Muscle of leg (tissue), 11 donors: Measurements from ENCODE around the gene JMY. TPM values are rescaled to one million over a fixed set of nuclear protein-coding genes. Genes with fewer than 3 reads are reported as not detected.

Experiments
- DNase-seq: peaks from one replicate; pipeline ENCODE4 v3.0.0; 2013
- H3K27ac ChIP-seq: one replicate; pipeline ENCODE4 v1.5.1; 2013; ENCODE audit warnings: mild to moderate bottlenecking, low read length, control low read depth
- H3K27me3 ChIP-seq: one replicate; pipeline ENCODE4 v1.6.1; 2013; ENCODE audit warnings: low read length; ENCODE audit not compliant: control insufficient read depth, insufficient read depth
- H3K36me3 ChIP-seq: one replicate; pipeline ENCODE4 v1.6.1; 2013; ENCODE audit warnings: low read length; ENCODE audit not compliant: control insufficient read depth, insufficient read depth
- H3K4me1 ChIP-seq: one replicate; pipeline ENCODE4 v1.6.1; 2013; ENCODE audit warnings: low read length; ENCODE audit not compliant: control insufficient read depth, insufficient read depth
- H3K4me3 ChIP-seq: one replicate; pipeline ENCODE4 v1.5.1; 2013; ENCODE audit warnings: low read length, control low read depth
- H3K9me3 ChIP-seq: replicated peaks from 2 replicates; pipeline ENCODE4 v1.6.1; 2013; ENCODE audit warnings: low read depth, low read length; ENCODE audit not compliant: control insufficient read depth
- WGBS: methylation state at CpG from one replicate; pipeline ENCODE4 v1.1.5; 2013; ENCODE audit warnings: missing lambda C conversion rate; ENCODE audit not compliant: insufficient coverage; 5-methylcytosine and 5-hydroxymethylcytosine counted together
- polyA plus RNA-seq, 8 donors: library from polyadenylated mRNA; unstranded; fragments of 120-200 nt; gene quantifications; one replicate each; pipeline versions ENCODE4 v1.2.1 to v1.2.3, GENCODE V29; 2013; ENCODE audit warnings: inconsistent platforms in 1 of 8, low replicate concordance in 1 of 8; ENCODE audit not compliant: insufficient read length in 8 of 8, insufficient read depth in 1 of 8
- total RNA-seq: library from RNA; stranded (reverse); fragments of 120-200 nt; gene quantifications from one replicate; pipeline ENCODE4 v1.2.4, GENCODE V29; 2013

The JMY gene
- total and polyA plus RNA-seq, 9 donors, result 8.0 to 14.5 (median 9.1) TPM

- no peak overlapping the region for H3K27ac ChIP-seq
- no peak overlapping the region for H3K4me3 ChIP-seq
- no peaks in the 10 kb centered on the region for H3K36me3 ChIP-seq
- 97% methylated on average over 3 of the region's 4 CpGs for WGBS
- DNase-seq, result no peak
- no peaks in the 10 kb centered on the region for H3K9me3 ChIP-seq
- peaks cover 3% of the 10 kb centered on the region for H3K4me1 ChIP-seq
- no peaks in the 10 kb centered on the region for H3K27me3 ChIP-seq
Observed at GRCh38 chr5:79256563-79256962, 20.6 kb downstream of the JMY start.

GRCh38 chr5:79257314-79257713 lies 21.4 kb downstream of the JMY start:
- H3K27me3 ChIP-seq, result no peaks in the 10 kb centered on the region
- no peak for DNase-seq
- 96% methylated on average over 4 of the region's 6 CpGs for WGBS
- H3K4me1 ChIP-seq, result peaks cover 3% of the 10 kb centered on the region
- no peaks in the 10 kb centered on the region for H3K9me3 ChIP-seq
- no peaks in the 10 kb centered on the region for H3K36me3 ChIP-seq
- no peak overlapping the region for H3K4me3 ChIP-seq
- H3K27ac ChIP-seq, result no peak overlapping the region

- Histone ChIP-seq H3K27ac (no peak overlapping the region), H3K9me3 (no peaks in the 10 kb centered on the region), H3K36me3 (no peaks in the 10 kb centered on the region), H3K27me3 (no peaks in the 10 kb centered on the region), H3K4me1 (peaks cover 3% of the 10 kb centered on the region), H3K4me3 (no peak overlapping the region)
- DNase-seq, result no peak
- no CpG with 5 or more reads among the region's 4 CpGs for WGBS
Observed at GRCh38 chr5:79258801-79259200, 22.9 kb downstream of the JMY start.

GRCh38 chr5:79259383-79259782 lies 23.5 kb downstream of the JMY start:
- peaks cover 3% of the 10 kb centered on the region for H3K4me1 ChIP-seq
- no peak overlapping the region for H3K27ac ChIP-seq
- H3K36me3 ChIP-seq, result no peaks in the 10 kb centered on the region
- no peak for DNase-seq
- H3K9me3 ChIP-seq, result no peaks in the 10 kb centered on the region
- no peak overlapping the region for H3K4me3 ChIP-seq
- no peaks in the 10 kb centered on the region for H3K27me3 ChIP-seq
- WGBS, result 96% methylated on average over 5 of the region's 6 CpGs

- H3K36me3 ChIP-seq, result no peaks in the 10 kb centered on the region
- no peaks in the 10 kb centered on the region for H3K9me3 ChIP-seq
- H3K4me1 ChIP-seq, result peaks cover 3% of the 10 kb centered on the region
- H3K4me3 ChIP-seq, result no peak overlapping the region
- H3K27me3 ChIP-seq, result no peaks in the 10 kb centered on the region
- WGBS, result 94% methylated on average over 5 of the region's 6 CpGs
- no peak for DNase-seq
- H3K27ac ChIP-seq, result no peak overlapping the region
Observed at GRCh38 chr5:79259810-79260209, 23.9 kb downstream of the JMY start.

- no CpG with 5 or more reads among the region's 4 CpGs for WGBS
Observed at GRCh38 chr5:79261897-79262296, 26.0 kb downstream of the JMY start.

GRCh38 chr5:79263290-79263689 lies 27.4 kb downstream of the JMY start:
- no peaks in the 10 kb centered on the region for H3K4me1 ChIP-seq
- no peak for DNase-seq
- H3K9me3 ChIP-seq, result no peaks in the 10 kb centered on the region
- no peak overlapping the region for H3K4me3 ChIP-seq
- H3K27ac ChIP-seq, result no peak overlapping the region
- H3K27me3 ChIP-seq, result no peaks in the 10 kb centered on the region
- H3K36me3 ChIP-seq, result no peaks in the 10 kb centered on the region
- 78% methylated on average over 7 of the region's 7 CpGs for WGBS

More at GRCh38 chr5:79261897-79262296, 26.0 kb downstream of the JMY start:
- Histone ChIP-seq H3K27ac (no peak overlapping the region), H3K4me3 (no peak overlapping the region), H3K36me3 (no peaks in the 10 kb centered on the region), H3K27me3 (no peaks in the 10 kb centered on the region), H3K9me3 (no peaks in the 10 kb centered on the region), H3K4me1 (no peaks in the 10 kb centered on the region)
- DNase-seq, result no peak

GRCh38 chr5:79267180-79267579 lies 31.2 kb downstream of the JMY start:
- Histone ChIP-seq H3K36me3 (no peaks in the 10 kb centered on the region), H3K27me3 (no peaks in the 10 kb centered on the region), H3K4me1 (no peaks in the 10 kb centered on the region), H3K27ac (no peak overlapping the region), H3K9me3 (peaks cover 7% of the 10 kb centered on the region), H3K4me3 (no peak overlapping the region)
- DNase-seq, result no peak

GRCh38 chr5:79269733-79270166 lies 33.8 kb downstream of the JMY start:
- Histone ChIP-seq H3K4me3 (no peak overlapping the region), H3K9me3 (peaks cover 7% of the 10 kb centered on the region), H3K27ac (no peak overlapping the region), H3K4me1 (no peaks in the 10 kb centered on the region), H3K27me3 (no peaks in the 10 kb centered on the region), H3K36me3 (no peaks in the 10 kb centered on the region)
- DNase-seq, result no peak
- no CpG with 5 or more reads among the region's 3 CpGs for WGBS

- Histone ChIP-seq H3K9me3 (peaks cover 7% of the 10 kb centered on the region), H3K4me3 (no peak overlapping the region), H3K27ac (no peak overlapping the region), H3K36me3 (peaks cover 4% of the 10 kb centered on the region), H3K4me1 (no peaks in the 10 kb centered on the region), H3K27me3 (no peaks in the 10 kb centered on the region)
- DNase-seq, result no peak
- WGBS, result 100% methylated on average over 3 of the region's 4 CpGs
Observed at GRCh38 chr5:79273341-79273740, 37.4 kb downstream of the JMY start.

- Histone ChIP-seq H3K27me3 (no peaks in the 10 kb centered on the region), H3K36me3 (peaks cover under 1% of the 10 kb centered on the region), H3K27ac (no peak overlapping the region), H3K9me3 (no peaks in the 10 kb centered on the region), H3K4me3 (no peak overlapping the region), H3K4me1 (no peaks in the 10 kb centered on the region)
- no CpG with 5 or more reads among the region's 3 CpGs for WGBS
- DNase-seq, result no peak
Observed at GRCh38 chr5:79284846-79285245, 48.9 kb downstream of the JMY start.
